RPMI8226 (cell line): ENCODE measurements around the gene GIGYF1.
"Not testable (repeated sequence)": the region's sequence is repeated elsewhere in the genome, so short reads cannot be mapped to it uniquely, and the experiment has no call there.

Experiments
- DNase-seq: peaks from one replicate; pipeline ENCODE4 v3.0.0-alpha.2; 2015

GIGYF1 gene, protein sequence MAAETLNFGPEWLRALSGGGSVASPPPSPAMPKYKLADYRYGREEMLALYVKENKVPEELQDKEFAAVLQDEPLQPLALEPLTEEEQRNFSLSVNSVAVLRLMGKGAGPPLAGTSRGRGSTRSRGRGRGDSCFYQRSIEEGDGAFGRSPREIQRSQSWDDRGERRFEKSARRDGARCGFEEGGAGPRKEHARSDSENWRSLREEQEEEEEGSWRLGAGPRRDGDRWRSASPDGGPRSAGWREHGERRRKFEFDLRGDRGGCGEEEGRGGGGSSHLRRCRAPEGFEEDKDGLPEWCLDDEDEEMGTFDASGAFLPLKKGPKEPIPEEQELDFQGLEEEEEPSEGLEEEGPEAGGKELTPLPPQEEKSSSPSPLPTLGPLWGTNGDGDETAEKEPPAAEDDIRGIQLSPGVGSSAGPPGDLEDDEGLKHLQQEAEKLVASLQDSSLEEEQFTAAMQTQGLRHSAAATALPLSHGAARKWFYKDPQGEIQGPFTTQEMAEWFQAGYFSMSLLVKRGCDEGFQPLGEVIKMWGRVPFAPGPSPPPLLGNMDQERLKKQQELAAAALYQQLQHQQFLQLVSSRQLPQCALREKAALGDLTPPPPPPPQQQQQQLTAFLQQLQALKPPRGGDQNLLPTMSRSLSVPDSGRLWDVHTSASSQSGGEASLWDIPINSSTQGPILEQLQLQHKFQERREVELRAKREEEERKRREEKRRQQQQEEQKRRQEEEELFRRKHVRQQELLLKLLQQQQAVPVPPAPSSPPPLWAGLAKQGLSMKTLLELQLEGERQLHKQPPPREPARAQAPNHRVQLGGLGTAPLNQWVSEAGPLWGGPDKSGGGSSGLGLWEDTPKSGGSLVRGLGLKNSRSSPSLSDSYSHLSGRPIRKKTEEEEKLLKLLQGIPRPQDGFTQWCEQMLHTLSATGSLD (N-terminal part only)

DNA sequence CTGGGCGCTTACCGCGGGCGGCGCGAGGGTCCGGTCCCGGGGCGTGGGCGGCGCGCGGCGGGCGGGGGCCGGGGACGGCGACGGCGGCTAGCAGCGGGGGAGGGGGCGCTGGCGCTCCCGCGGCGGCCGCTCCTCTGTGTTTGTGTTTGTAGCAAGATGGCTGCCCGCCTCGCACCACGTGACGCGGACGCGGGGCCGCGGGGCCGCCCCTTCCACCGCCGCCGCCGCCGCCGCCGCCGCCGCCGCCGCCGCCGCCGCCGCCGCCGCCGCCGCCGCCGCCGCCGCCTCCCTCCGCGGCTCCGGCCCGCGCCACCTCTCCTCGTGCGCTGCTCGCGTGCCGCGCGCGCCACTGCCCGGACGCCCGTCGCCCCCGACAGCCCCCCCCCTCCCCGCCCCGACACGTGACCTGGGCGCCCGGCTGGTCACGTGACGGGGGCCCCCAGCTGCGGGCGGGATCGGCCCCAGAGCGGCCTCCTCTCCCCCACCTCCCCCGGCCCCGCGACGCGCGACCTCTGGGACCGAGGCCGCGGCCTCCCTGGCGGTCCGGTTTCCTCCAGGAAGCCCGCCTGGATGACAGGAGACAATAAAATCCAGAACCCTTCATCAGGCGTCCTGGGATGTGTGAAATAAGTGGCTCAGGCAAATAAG, at the start of gene GIGYF1:
Gene GIGYF1, minus strand, starts transcription at position 153 of the 648 bp plus-strand sequence. CDS start 6,012 bp downstream, outside the sequence.
- DNase-seq, result peak; percentile 82

DNA sequence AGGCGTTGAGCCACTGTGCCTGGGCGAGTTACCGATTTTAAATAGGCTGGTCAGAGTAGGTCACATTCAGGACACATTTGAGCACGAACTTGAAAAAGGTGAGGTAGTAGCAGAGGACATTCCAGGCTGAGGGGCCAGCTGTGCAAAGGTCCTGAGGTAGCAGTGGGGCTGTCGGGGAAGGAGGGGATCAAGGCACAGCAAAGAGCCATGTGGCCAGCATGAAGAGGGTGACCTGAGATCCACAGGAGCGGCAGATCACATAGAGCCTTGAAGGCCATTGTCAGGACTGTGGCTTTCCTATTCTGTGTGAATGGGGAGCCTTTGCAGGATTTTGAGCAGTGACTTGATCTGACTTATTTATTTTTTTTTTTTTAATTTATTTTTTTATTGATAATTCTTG, 45.9 kb upstream of the GIGYF1 start:
- DNase-seq, result no peak

DNA sequence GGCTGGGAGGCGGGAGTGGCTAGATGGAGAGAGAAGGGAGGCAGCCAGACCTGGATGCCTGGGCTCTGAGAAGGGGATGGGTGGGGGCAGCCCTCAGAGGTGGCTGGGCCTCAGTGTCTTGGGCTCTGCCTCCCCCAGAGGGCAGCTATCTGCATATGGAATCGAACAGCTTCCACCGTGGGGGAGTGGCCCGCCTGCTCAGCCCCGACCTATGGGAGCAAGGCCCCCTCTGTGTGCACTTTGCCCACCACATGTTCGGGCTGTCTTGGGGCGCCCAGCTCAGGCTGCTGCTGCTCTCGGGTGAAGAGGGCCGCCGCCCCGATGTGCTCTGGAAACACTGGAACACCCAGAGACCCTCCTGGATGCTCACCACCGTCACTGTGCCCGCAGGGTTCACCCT, 42.6 kb upstream of the GIGYF1 start:
- DNase-seq, result no peak

DNA sequence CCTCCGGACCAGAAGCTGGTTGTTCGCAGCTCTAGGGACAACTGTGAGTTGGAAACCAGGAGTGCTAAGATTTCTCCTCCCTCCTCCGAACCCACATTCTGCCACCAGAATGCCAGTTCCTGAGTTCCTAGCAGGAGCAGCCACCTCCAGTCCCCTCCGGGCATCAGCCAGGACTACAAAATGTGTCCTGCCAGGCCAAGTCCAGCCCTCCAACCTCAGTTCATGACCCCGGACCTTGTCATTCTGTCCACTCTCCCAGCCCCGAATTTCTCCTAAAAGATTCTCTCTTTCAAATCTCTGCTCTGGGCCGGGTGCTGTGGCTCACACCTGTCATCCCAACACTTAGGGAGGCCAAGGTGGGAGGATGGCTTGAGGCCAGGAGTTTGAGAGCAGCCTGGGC, 41.7 kb upstream of the GIGYF1 start:
- DNase-seq, result no peak

DNA sequence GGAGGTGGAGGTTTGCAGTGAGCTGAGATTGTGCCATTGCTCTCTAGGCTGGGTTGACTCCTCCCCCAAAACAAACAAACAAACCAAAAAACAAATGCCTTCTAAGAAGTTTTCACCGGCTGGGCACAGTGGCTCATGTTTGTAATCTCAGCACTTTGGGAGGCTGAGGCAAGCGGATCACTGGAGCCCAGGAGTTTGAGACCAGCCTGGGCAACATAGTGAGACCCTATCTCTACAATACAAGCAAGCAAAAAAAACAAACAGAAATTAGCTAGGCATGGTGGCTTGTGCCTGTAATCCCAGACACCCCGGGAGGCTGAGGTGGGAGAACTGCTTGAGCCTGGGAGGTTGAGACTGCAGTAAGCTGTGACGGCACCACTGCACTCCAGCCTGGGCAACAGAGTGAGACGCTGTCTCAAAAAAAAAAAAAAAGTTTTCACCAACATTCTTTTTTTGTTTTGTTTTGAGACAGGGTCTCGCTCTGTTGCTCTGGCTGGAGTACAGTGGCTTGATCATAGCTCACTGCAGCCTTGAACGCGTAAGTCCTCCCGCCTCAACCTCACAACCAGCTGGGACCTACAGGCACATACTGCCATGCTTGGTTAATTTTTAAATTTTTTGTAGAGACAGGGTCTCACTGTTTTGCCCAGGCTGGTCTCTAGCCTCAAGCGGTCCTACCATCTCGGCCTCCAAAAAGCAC, 38.0 kb upstream of the GIGYF1 start:
- DNase-seq, result no peak

DNA sequence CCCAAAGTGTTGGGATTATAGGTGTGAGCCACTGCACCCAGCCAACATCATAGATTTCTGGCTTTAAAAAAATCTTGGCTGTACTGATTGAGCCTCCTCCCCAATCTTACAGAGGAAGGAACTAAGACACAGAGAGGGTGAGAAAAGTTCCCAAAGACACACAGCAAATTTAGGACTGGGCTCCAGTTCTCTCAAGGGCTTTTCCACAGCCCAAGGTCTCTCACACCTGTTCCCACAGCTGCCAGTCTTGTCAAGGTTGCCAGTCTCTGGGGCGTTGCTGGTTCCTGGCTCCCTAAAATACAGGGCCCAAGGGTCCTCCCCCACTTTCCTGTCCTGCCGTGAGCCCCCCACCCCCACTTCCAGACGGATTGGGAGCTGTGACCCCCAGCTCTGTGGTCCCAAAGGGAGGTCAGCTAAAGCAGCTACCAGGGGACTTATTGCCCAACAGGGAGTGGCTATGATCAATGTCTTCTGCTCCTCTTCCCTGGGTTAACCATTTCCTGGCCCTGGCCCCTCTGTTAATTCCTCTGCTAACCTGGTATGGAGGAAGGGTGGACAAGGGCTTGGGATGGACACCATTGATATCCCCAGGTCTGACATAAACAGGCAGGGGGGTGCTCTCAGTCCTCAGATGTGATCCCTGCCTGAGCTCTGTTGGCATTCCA, 36.2 kb upstream of the GIGYF1 start:
- no peak for DNase-seq

DNA sequence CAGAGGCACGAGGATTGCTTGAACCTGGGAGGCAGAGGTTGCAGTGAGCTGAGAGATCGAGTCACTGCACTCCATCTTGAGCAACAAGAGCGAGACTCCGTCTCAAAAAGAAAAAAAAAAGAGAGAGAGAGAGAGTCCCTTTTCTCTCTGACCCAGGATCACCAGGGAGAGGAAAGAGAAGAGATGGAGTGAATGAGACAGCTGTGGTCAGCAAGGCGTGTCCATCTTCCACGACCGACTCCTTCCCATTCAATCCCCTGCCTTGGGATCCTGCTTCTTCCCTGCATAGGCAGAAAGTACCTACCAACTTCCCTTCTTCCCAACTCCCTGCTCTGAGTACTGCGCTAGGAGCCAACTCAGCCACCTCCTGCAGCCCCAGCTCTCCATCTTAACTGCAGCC, 34.1 kb upstream of the GIGYF1 start:
- DNase-seq, result no peak

DNA sequence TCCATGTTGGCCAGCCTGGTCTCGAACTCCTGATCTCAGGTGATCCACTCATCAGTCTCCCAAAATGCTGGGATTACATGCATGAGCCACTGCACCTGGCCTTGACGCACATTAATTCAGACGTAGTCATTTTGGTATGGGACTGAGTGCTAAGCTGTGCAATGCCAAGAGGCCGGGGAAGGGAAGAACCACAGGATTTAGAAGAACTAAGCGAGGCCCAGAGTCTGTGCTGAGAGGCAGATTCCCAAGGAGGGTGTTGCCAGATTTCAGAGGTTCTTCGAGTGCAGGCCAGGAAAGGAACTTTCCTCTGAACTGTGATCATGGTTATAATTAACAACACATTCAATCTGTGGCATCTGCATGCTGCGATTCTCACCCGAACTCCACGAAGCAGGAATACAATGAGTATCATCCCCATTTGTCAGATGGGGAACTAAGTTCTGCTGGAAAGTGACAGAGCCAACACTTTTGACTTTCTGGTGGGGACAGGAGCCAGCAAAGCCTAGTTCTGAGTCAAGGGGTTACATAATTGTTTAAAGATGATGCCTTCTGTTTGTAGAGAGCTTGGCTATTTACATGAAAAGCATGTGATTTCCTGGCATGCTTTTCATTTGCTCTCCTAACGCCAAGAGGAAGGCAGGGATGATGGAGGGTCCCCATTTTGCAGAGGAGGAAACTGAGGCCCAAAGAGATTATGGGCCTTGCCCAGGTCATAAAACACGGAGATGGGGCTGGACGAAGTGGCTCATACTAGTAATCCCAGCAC, 33.1 kb upstream of the GIGYF1 start:
- DNase-seq, result no peak

DNA sequence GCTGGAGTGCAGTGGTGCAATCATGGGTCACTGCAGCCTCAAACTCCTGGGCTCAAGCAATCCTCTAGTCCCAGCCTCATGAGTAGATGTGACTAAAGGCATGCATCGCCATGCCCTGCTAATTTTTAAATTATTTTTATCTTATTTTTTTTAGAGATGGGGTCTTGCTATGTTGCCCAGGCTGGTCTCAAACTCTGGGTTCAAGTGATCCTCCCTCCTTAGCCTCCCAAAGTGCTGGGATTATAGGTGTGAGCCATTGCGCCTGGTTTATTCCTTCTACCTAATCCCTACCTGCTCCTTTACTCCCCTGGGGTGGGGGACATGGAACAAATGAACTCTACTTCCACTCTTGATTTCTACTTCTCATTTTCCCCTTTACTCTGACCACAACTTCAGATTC, 30.3 kb upstream of the GIGYF1 start:
- not testable (repeated sequence) for DNase-seq

DNA sequence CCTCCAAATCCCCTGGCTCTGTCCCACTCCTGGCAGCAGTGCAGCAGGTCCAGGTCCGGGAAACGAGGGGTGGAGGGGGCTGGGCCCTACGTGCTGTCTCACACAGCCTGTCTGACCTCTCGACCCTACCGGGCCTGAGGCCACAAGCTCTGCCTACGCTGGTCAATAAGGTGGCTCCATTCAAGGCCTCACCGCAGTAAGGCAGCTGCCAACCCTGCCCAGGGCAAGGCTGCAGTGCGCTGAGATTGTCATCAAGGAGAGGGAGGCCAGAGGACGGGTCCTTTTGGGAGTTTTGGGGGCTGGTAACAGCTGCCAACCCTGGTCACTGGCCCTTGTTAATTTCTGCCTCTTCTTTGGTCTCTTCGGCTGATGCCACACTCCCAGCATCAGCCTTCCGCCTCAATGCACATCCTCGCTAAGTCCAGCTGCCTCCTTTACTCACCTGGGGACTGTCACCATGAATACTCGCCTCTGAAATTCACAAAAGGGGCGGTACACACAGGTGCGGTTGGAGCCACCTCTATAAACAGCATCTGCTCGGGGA, 29.8 kb upstream of the GIGYF1 start:
- DNase-seq, result no peak

DNA sequence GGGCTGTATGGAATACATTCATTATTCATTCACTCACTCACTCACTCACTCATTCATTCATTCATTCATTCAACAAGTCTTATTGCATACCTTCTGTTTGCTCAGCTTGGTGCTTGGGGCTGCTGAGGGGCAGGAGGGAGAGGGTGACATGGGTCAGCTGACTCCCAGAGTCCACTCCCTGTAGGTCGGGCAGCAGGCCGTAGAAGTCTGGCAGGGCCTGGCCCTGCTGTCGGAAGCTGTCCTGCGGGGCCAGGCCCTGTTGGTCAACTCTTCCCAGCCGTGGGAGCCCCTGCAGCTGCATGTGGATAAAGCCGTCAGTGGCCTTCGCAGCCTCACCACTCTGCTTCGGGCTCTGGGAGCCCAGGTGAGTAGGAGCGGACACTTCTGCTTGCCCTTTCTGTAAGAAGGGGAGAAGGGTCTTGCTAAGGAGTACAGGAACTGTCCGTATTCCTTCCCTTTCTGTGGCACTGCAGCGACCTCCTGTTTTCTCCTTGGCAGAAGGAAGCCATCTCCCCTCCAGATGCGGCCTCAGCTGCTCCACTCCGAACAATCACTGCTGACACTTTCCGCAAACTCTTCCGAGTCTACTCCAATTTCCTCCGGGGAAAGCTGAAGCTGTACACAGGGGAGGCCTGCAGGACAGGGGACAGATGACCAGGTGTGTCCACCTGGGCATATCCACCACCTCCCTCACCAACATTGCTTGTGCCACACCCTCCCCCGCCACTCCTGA, 28.6 kb upstream of the GIGYF1 start:
- DNase-seq, result no peak

DNA sequence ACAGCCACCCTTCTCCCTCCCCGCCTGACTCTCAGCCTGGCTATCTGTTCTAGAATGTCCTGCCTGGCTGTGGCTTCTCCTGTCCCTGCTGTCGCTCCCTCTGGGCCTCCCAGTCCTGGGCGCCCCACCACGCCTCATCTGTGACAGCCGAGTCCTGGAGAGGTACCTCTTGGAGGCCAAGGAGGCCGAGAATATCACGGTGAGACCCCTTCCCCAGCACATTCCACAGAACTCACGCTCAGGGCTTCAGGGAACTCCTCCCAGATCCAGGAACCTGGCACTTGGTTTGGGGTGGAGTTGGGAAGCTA, 27.4 kb upstream of the GIGYF1 start:
- DNase-seq, result no peak

DNA sequence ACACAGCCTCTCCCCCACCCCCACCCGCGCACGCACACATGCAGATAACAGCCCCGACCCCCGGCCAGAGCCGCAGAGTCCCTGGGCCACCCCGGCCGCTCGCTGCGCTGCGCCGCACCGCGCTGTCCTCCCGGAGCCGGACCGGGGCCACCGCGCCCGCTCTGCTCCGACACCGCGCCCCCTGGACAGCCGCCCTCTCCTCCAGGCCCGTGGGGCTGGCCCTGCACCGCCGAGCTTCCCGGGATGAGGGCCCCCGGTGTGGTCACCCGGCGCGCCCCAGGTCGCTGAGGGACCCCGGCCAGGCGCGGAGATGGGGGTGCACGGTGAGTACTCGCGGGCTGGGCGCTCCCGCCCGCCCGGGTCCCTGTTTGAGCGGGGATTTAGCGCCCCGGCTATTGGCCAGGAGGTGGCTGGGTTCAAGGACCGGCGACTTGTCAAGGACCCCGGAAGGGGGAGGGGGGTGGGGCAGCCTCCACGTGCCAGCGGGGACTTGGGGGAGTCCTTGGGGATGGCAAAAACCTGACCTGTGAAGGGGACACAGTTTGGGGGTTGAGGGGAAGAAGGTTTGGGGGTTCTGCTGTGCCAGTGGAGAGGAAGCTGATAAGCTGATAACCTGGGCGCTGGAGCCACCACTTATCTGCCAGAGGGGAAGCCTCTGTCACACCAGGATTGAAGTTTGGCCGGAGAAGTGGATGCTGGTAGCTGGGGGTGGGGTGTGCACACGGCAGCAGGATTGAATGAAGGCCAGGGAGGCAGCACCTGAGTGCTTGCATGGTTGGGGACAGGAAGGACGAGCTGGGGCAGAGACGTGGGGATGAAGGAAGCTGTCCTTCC, 26.8 kb upstream of the GIGYF1 start:
- no peak for DNase-seq

DNA sequence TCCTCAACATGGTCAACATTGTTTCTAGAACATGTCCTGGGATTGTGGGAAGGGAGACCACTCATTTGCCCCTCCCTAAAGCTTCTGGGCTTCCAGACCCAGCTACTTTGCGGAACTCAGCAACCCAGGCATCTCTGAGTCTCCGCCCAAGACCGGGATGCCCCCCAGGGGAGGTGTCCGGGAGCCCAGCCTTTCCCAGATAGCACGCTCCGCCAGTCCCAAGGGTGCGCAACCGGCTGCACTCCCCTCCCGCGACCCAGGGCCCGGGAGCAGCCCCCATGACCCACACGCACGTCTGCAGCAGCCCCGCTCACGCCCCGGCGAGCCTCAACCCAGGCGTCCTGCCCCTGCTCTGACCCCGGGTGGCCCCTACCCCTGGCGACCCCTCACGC, 26.2 kb upstream of the GIGYF1 start, which contains the start of gene EPO:
Gene EPO, plus strand, starts transcription at position 190 of the 392 bp plus-strand sequence. CDS start 513 bp downstream, outside the sequence.
- no peak for DNase-seq

DNA sequence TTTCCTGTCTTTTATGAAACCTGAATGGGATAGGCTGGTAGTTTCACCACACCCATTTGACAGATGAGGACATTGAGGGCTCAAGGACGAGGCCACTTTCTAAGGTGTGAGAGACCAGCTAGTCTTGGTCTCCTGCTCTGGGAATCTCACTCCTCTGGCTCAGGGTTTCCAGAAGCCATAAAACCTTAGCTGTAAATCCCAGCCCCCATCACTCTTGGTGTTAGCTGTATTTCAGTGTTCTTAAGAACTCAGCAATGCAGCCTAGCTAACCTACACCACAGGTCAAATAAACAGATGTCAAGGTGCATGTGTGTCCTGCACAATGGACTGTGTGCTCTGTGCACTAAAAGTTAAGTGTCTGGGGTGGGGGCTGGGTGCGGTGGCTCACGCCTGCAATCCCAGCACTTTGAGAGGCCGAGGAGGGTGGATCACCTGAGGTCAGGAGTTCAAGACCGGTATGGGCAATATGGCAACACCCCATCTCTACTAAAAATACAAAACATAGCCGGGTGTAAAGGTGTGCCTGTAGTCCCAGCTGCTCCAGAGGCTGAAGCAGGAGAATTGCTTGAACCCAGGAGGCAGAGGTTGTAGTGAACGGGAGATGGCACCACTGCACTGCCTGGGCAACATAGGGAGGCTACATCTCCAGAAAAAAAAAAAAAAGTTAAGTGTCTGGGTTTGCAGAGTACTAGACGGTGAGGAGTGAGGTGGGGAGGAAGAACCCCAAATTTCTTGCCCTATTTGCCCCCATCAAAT, 25.7 kb upstream of the GIGYF1 start:
- peak; percentile 73 for DNase-seq

DNA sequence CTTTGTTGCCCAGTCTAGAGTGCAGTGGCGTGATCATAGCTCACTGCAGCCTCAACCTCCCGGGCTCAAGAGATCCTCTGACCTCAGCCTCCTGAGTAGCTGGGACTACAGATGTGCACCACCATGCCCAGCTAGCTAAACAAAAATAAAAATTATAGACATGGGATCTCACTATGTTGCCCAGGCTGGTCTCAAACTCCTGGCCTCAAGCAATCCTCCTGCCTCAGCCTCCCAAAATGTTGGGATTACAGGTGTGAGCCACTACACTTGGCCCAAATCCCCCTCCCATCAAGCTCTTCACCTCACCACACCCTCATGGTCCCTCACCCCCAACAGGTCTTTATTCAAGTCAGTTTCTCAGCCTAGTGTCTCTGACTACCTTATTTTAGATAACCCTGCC, 23.0 kb upstream of the GIGYF1 start:
- not testable (repeated sequence) for DNase-seq

DNA sequence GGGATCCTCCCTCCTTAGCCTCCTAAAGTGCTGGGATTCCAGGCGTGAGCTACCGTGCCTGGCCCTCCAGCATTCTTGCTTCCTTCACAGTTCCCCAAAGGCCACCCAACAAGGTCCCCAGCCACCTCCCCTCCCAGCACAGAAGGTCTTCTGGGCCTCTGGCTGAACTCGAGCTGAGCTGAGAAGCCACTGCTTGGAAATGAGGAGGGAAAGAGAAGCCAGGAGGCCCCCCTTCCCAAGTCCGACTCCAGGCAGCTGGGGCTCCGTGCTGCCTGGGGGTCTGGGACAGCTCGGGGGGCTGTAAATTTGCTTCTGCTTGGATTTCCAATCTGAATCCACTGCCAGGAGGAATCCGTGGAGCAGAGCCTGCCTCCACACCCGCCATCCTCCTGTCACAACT, 20.7 kb upstream of the GIGYF1 start:
- no peak for DNase-seq

DNA sequence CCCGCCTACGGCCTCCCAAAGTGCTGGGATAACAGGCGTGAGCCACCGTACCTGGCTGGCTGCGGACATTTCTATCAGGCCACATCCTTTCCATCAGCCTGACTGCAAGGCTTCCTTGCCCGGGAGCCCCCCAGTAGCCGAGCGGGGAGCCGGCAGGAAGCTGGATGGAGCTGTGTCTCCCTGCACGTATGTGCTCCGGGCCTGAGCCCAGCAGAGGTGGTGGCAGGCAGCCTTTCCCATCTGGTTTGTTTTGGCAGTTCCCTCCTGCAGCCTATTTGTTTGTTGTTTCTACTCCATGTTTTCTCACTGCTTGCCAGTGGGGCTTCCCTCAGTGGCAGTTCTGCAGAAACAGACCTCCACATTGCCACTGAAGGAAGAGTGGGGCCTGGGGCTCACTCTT, 17.3 kb upstream of the GIGYF1 start:
- DNase-seq, result no peak

DNA sequence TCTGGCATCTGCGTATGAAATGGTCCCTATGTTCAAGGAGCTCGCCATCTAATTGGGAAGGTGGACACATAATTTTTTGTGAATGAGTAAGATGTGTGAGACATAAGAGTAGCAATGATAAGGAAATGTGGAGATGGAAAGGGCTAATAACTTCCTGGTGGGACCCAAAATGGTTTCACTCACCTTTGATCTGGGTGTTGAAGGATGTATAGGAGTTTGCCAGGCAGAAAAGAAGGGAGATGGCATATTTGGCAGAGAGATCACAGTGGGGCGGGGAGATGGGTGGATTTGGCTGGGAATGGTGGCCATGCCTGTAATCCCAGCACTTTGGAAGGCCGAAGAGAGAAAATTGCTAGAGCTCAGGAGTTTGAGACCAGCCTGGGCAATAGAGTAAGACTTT, 16.4 kb upstream of the GIGYF1 start:
- DNase-seq, result no peak
